Measurements from ENCODE around the gene ZSWIM1.

GRCh38 chr20:45899046-45899835 is 18.2 kb downstream of the ZSWIM1 start:
- no peak for TF ChIP-seq CTCF (IDR thresholded peaks at IDR 0.05)
- no peak for TF ChIP-seq POLR2A (IDR thresholded peaks at IDR 0.05)
